ENCODE data around the gene FBXO24. TPM values are rescaled to one million over a fixed set of nuclear protein-coding genes. Genes with fewer than 3 reads are reported as not detected.
"Not testable (repeated sequence)": the region's sequence is repeated elsewhere in the genome, so short reads cannot be mapped to it uniquely, and the experiment has no call there.

Gene FBXO24, protein sequence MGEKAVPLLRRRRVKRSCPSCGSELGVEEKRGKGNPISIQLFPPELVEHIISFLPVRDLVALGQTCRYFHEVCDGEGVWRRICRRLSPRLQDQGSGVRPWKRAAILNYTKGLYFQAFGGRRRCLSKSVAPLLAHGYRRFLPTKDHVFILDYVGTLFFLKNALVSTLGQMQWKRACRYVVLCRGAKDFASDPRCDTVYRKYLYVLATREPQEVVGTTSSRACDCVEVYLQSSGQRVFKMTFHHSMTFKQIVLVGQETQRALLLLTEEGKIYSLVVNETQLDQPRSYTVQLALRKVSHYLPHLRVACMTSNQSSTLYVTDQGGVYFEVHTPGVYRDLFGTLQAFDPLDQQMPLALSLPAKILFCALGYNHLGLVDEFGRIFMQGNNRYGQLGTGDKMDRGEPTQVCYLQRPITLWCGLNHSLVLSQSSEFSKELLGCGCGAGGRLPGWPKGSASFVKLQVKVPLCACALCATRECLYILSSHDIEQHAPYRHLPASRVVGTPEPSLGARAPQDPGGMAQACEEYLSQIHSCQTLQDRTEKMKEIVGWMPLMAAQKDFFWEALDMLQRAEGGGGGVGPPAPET
- 0.37 TPM for polyA plus RNA-seq (2013, experiment 1 of 2)
- polyA plus RNA-seq (2013, experiment 2 of 2): 0.33 TPM

DNA sequence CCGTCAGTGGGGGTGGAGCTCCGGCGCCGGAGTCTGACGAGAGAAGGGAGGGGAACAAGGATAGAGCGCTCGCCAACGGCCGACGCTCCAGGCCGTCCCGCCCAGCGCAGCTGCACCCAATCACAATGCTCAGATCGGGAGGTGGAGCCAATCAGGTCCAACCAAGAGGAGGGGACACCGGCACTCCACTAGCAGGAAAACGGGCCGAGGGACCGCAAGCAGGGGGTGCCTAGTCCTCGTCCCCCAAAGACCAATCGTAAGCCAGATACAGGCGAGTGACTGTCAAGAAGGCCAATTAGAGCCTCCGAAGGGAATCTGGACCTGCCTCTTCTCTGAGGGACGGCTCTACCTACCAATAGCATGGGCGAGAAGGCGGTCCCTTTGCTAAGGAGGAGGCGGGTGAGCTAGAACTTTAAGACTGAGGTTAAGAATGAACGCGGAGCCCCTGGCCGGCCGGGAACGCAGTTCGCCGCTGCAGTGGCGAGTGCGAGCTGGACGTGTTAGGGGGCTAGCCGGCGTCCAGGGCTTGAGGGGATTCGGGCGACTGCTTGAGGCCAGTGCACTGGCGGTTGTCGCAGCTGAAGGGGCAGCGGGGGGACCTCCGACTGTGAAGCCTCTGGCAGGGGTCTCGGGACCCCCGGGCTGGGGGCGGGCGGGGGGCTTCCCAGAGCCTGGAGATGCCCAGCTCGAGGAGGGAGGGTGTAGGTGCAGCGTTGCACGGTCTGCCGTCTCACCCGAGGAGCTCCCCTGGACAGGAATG lies at the start of gene FBXO24:
TSS of gene FBXO24 (plus strand) at position 63 of the 760 bp plus-strand sequence. CDS start at position 361, 298 bp downstream.
- peak within 1 kb of the TSS; percentile 93 to 96 for H3K4ac ChIP-seq (ENCODE audit: low read depth in 1 of 2, low read length in 2 of 2)
- peak within 1 kb of the TSS; percentile 92 for H2BK15ac ChIP-seq (ENCODE audit: low read depth, poor library complexity, severe bottlenecking)
- peak within 1 kb of the TSS; percentile 96 for H3K27ac ChIP-seq (ENCODE audit: low read length, poor library complexity, severe bottlenecking)
- H2BK5ac ChIP-seq (ENCODE audit: low read depth, low read length, poor library complexity, severe bottlenecking): peak within 1 kb of the TSS; percentile 92
- peaks cover 0 to 16% of the 10 kb centered on the region in 2 experiments for H3K27me3 ChIP-seq (ENCODE audit: control insufficient read depth in 1 of 2, insufficient read depth in 1 of 2, low read length in 2 of 2)
- H2AK5ac ChIP-seq (ENCODE audit: low read length, severe bottlenecking): no peak within 1 kb of the TSS
- H3K36me3 ChIP-seq (ENCODE audit: control insufficient read depth in 1 of 2, insufficient read depth in 2 of 2, low read depth in 1 of 2, low read length in 2 of 2): peaks cover 12 to 17% of the 10 kb centered on the region in 2 experiments
- H3K14ac ChIP-seq (ENCODE audit: low read length in 2 of 2): peak within 1 kb of the TSS; percentile 37 to 99
- peak within 1 kb of the TSS; percentile 29 to 44 for H2BK12ac ChIP-seq (ENCODE audit: low read length in 2 of 2)
- H3K18ac ChIP-seq (ENCODE audit: low read depth in 1 of 2, low read length in 2 of 2): peak within 1 kb of the TSS; percentile 97
- peak; percentile 100 for DNase-seq
- peak within 1 kb of the TSS; percentile 95 for H3K9ac ChIP-seq (ENCODE audit: low read length)
- H4K91ac ChIP-seq (ENCODE audit: low read length): peak within 1 kb of the TSS; percentile 98
- H4K8ac ChIP-seq (ENCODE audit: low read length): peak within 1 kb of the TSS; percentile 82
- H3K4me2 ChIP-seq (ENCODE audit: low read length, poor library complexity, severe bottlenecking): peak within 1 kb of the TSS; percentile 90
- H3K4me1 ChIP-seq (ENCODE audit: control insufficient read depth, insufficient read depth, low read depth, low read length): peaks cover 29% of the 10 kb centered on the region
- peak within 1 kb of the TSS; percentile 67 for H2AFZ ChIP-seq (ENCODE audit: low read depth, low read length)
- peak within 1 kb of the TSS; percentile 96 to 99 for H3K4me3 ChIP-seq (ENCODE audit: insufficient read depth in 1 of 2, low read depth in 1 of 2, low read length in 2 of 2)
- peak within 1 kb of the TSS in 1 of 2 experiments; percentile 80 for H3K23ac ChIP-seq (ENCODE audit: low read length in 2 of 2)
- no peaks in the 10 kb centered on the region for H3K9me3 ChIP-seq (ENCODE audit: control insufficient read depth, low read length)
- peak within 1 kb of the TSS; percentile 82 for H2BK120ac ChIP-seq (ENCODE audit: low read depth, low read length)
- peaks cover 7% of the 10 kb centered on the region for H3K79me1 ChIP-seq (replicated peaks; ENCODE audit: low read length, poor library complexity, severe bottlenecking)
- under 1% methylated on average over 53 of the region's 53 CpGs for WGBS

DNA sequence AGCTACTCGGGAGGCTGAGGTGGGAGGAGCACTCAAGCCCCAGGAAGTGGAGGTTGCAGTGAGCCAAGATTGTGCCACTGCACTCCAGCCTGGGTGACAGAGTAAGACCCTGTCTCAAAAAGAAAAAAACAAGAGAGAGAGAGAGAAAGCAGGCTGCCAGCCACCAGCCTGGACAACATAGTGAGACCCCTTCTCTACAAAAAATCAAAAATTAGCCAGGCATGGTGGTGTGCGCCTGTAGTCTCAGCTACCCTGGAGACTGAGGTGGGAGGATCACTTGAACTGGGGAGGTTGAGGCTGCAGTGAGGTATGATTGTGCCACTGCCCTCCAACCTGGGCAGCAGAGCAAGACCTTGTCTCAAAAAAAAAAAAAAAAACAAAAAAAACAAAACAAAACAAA lies 49.4 kb upstream of the FBXO24 start:
- H2AFZ ChIP-seq (ENCODE audit: low read depth, low read length); H3K4me2 ChIP-seq (ENCODE audit: low read length, poor library complexity, severe bottlenecking); H4K91ac ChIP-seq (ENCODE audit: low read length); H3K18ac ChIP-seq (ENCODE audit: low read depth in 1 of 2, low read length in 2 of 2); H4K8ac ChIP-seq (ENCODE audit: low read length); H2BK15ac ChIP-seq (ENCODE audit: low read depth, poor library complexity, severe bottlenecking); H3K9me3 ChIP-seq (ENCODE audit: control insufficient read depth, low read length); H2BK120ac ChIP-seq (ENCODE audit: low read depth, low read length); H3K23ac ChIP-seq (ENCODE audit: low read length in 2 of 2); H3K27me3 ChIP-seq (ENCODE audit: control insufficient read depth in 1 of 2, insufficient read depth in 1 of 2, low read length in 2 of 2); DNase-seq; H3K9ac ChIP-seq (ENCODE audit: low read length); H3K36me3 ChIP-seq (ENCODE audit: control insufficient read depth in 1 of 2, insufficient read depth in 2 of 2, low read depth in 1 of 2, low read length in 2 of 2); H3K27ac ChIP-seq (ENCODE audit: low read length, poor library complexity, severe bottlenecking); H3K4ac ChIP-seq (ENCODE audit: low read depth in 1 of 2, low read length in 2 of 2); H2BK5ac ChIP-seq (ENCODE audit: low read depth, low read length, poor library complexity, severe bottlenecking); H3K4me3 ChIP-seq (ENCODE audit: insufficient read depth in 1 of 2, low read depth in 1 of 2, low read length in 2 of 2); H2AK5ac ChIP-seq (ENCODE audit: low read length, severe bottlenecking); H3K14ac ChIP-seq (ENCODE audit: low read length in 2 of 2); H2BK12ac ChIP-seq (ENCODE audit: low read length in 2 of 2): not testable (repeated sequence)
- H3K79me1 ChIP-seq (replicated peaks; ENCODE audit: low read length, poor library complexity, severe bottlenecking): peaks cover 14% of the 10 kb centered on the region
- peaks cover 10% of the 10 kb centered on the region for H3K4me1 ChIP-seq (ENCODE audit: control insufficient read depth, insufficient read depth, low read depth, low read length)
- 100% methylated on average over 1 of the region's 2 CpGs for WGBS

DNA sequence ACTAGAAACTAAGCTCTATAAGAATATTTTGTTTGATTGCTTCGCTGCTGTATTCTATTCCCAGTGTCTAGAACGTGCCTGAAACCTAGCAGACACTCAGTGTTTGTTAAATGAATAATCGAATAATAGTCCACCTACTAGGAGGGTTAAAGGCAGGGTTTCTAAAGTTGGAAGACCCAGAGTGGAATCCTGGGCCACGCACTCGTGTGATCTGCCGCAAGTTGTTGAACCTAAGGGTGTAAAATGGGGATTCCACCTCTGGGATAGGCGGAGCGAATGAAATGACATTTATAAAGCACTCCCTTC lies 47.8 kb upstream of the FBXO24 start:
- Histone ChIP-seq H3K4me3 (ENCODE audit: insufficient read depth in 1 of 2, low read depth in 1 of 2, low read length in 2 of 2) (peak overlapping the region in 1 of 2 experiments; percentile 80), H2BK12ac (ENCODE audit: low read length in 2 of 2) (no peak overlapping the region), H3K4me2 (ENCODE audit: low read length, poor library complexity, severe bottlenecking) (peak overlapping the region; percentile 91), H4K8ac (ENCODE audit: low read length) (no peak overlapping the region), H2AK5ac (ENCODE audit: low read length, severe bottlenecking) (no peak overlapping the region), H3K4ac (ENCODE audit: low read depth in 1 of 2, low read length in 2 of 2) (no peak overlapping the region), H3K79me1 (replicated peaks; ENCODE audit: low read length, poor library complexity, severe bottlenecking) (peaks cover 21% of the 10 kb centered on the region), H2BK120ac (ENCODE audit: low read depth, low read length) (no peak overlapping the region), H2AFZ (ENCODE audit: low read depth, low read length) (peak overlapping the region; percentile 88), H3K9ac (ENCODE audit: low read length) (peak overlapping the region; percentile 65), H3K4me1 (ENCODE audit: control insufficient read depth, insufficient read depth, low read depth, low read length) (peaks cover 10% of the 10 kb centered on the region), H3K27ac (ENCODE audit: low read length, poor library complexity, severe bottlenecking) (no peak overlapping the region), H3K23ac (ENCODE audit: low read length in 2 of 2) (no peak overlapping the region), H2BK15ac (ENCODE audit: low read depth, poor library complexity, severe bottlenecking) (no peak overlapping the region), H4K91ac (ENCODE audit: low read length) (no peak overlapping the region), H3K18ac (ENCODE audit: low read depth in 1 of 2, low read length in 2 of 2) (no peak overlapping the region), H3K9me3 (ENCODE audit: control insufficient read depth, low read length) (no peaks in the 10 kb centered on the region), H3K27me3 (ENCODE audit: control insufficient read depth in 1 of 2, insufficient read depth in 1 of 2, low read length in 2 of 2) (peaks cover 0 to 1% of the 10 kb centered on the region in 2 experiments), H2BK5ac (ENCODE audit: low read depth, low read length, poor library complexity, severe bottlenecking) (no peak overlapping the region), H3K14ac (ENCODE audit: low read length in 2 of 2) (no peak overlapping the region), H3K36me3 (ENCODE audit: control insufficient read depth in 1 of 2, insufficient read depth in 2 of 2, low read depth in 1 of 2, low read length in 2 of 2) (no peaks in the 10 kb centered on the region)
- DNase-seq: no peak
- WGBS: 20% methylated on average over 7 of the region's 8 CpGs
